ENCODE data around the gene TFE3. TPM values are rescaled to one million over a fixed set of nuclear protein-coding genes. Genes with fewer than 3 reads are reported as not detected.
A peak's percentile ranks its signal among the peaks of the same experiment; 100 is the strongest.

TFE3 gene
- total RNA-seq, 1 experiment from 2014 or later: 71.7 TPM

- BruUV-seq (replicated peaks): TSS peak; percentile 26
- H3K9me3 Mint-ChIP-seq (ENCODE audit: unreplicated experiment): no peaks in the 10 kb centered on the region
These were observed 2.7 kb downstream of the TFE3 start for GRCh38 chrX:49040376-49040955.

GRCh38 chrX:49039598-49040375, 3.4 kb downstream of the TFE3 start:
- TF ChIP-seq CTCF (IDR thresholded peaks at IDR 0.05; ENCODE audit: unreplicated experiment): no peak
- peaks cover 13% of the 10 kb centered on the region for H3K4me1 Mint-ChIP-seq (ENCODE audit: insufficient read depth, unreplicated experiment)
- intact Hi-C loops (cut with micrococcal nuclease): loop anchor here (5.0 kb wide), 2 partner anchors 67 to 122 kb away; partner anchors contain the start of genes KCND1 and PIM2
- H3K36me3 Mint-ChIP-seq (ENCODE audit: insufficient read depth, unreplicated experiment): peaks cover 59% of the 10 kb centered on the region
- no TSS peak for BruUV-seq (replicated peaks)
- peak overlapping the region; percentile 79 for H3K4me3 Mint-ChIP-seq (ENCODE audit: unreplicated experiment)
- H3K9me3 Mint-ChIP-seq (ENCODE audit: unreplicated experiment): no peaks in the 10 kb centered on the region
- peak overlapping the region; percentile 91 for H3K27ac Mint-ChIP-seq (ENCODE audit: low read depth, unreplicated experiment)
- H3K27me3 Mint-ChIP-seq (ENCODE audit: insufficient read depth, unreplicated experiment): no peaks in the 10 kb centered on the region
- ChIA-PET POLR2A (interaction anchor here (0.8 to 3.8 kb wide), 12 partner anchors 9 to 148 kb away, joined by 3 to 20 read pairs (median 4); partner anchors contain the start of genes GRIPAP1 and OTUD5), CTCF (interaction anchor here (0.6 to 1.0 kb wide), 2 partner anchors 9 to 81 kb away, joined by 3 to 6 read pairs; no protein-coding TSS in a partner anchor)
- DNase-seq (ENCODE audit: unreplicated experiment): peak; percentile 95

More at GRCh38 chrX:49040376-49040955, 2.7 kb downstream of the TFE3 start:
- Mint-ChIP-seq H3K4me1 (ENCODE audit: insufficient read depth, unreplicated experiment) (peaks cover 13% of the 10 kb centered on the region), H3K36me3 (ENCODE audit: insufficient read depth, unreplicated experiment) (peaks cover 52% of the 10 kb centered on the region), H3K27me3 (ENCODE audit: insufficient read depth, unreplicated experiment) (no peaks in the 10 kb centered on the region), H3K27ac (ENCODE audit: low read depth, unreplicated experiment) (peak overlapping the region; percentile 91), H3K4me3 (ENCODE audit: unreplicated experiment) (peak overlapping the region; percentile 79)
- peak; percentile 49 for DNase-seq (ENCODE audit: unreplicated experiment)
- no peak for TF ChIP-seq CTCF (IDR thresholded peaks at IDR 0.05; ENCODE audit: unreplicated experiment)
- CTCF ChIA-PET: interaction anchor here (0.7 to 1.6 kb wide), 2 partner anchors 21 to 84 kb away, joined by 3 read pairs; no protein-coding TSS in a partner anchor
- POLR2A ChIA-PET: interaction anchor here (0.8 to 4.1 kb wide), 12 partner anchors 9 to 149 kb away, joined by 3 to 31 read pairs (median 4); partner anchors contain the start of genes GRIPAP1 and OTUD5
- intact Hi-C loops (cut with micrococcal nuclease): loop anchor here (5.0 kb wide), 2 partner anchors 68 to 123 kb away; partner anchors contain the start of genes KCND1 and PIM2

GRCh38 chrX:49037883-49038475, 5.2 kb downstream of the TFE3 start:
- H3K27ac Mint-ChIP-seq (ENCODE audit: low read depth, unreplicated experiment): peak overlapping the region; percentile 83
- no peaks in the 10 kb centered on the region for H3K9me3 Mint-ChIP-seq (ENCODE audit: unreplicated experiment)
- TF ChIP-seq CTCF (IDR thresholded peaks at IDR 0.05; ENCODE audit: unreplicated experiment): no peak
- no TSS peak for BruUV-seq (replicated peaks)
- no peaks in the 10 kb centered on the region for H3K27me3 Mint-ChIP-seq (ENCODE audit: insufficient read depth, unreplicated experiment)
- intact Hi-C loops (cut with micrococcal nuclease): no loop called here
- H3K36me3 Mint-ChIP-seq (ENCODE audit: insufficient read depth, unreplicated experiment): peaks cover 72% of the 10 kb centered on the region
- ChIA-PET POLR2A (interaction anchor here (2.5 kb wide), 1 partner anchor 80 kb away, joined by 20 read pairs; the partner anchor contains the start of gene OTUD5), CTCF (interaction anchor here (0.8 kb wide), 1 partner anchor 81 kb away, joined by 3 read pairs; no protein-coding TSS in a partner anchor)
- peaks cover 13% of the 10 kb centered on the region for H3K4me1 Mint-ChIP-seq (ENCODE audit: insufficient read depth, unreplicated experiment)
- no peak overlapping the region for H3K4me3 Mint-ChIP-seq (ENCODE audit: unreplicated experiment)
- peak; percentile 33 for DNase-seq (ENCODE audit: unreplicated experiment)

All from MCF 10A (cell line).